GM12878 (cell line): ENCODE data around the gene AXDND1. TPM values are rescaled to one million over a fixed set of nuclear protein-coding genes. Genes with fewer than 3 reads are reported as not detected.

Experiments used
- ATAC-seq: fragments of 200-7000 bp; cut with Tn5 transposase; 3 replicates; pipeline ENCODE4 v1.9.1; 2020; ENCODE audit warnings: mild to moderate bottlenecking, moderate library complexity
- BruUV-seq: library from RNA; stranded (reverse); fragments of 400-500 nt; replicated peaks from 2 replicates; lab custom pipeline; 2021; lab: Mats Ljungman, UMichigan
- CTCF ChIA-PET: fragments of 300-600 bp; sonication (Branson Sonifier 250); formaldehyde crosslinking; extraction: SDS; loops from one replicate; lab custom pipeline; 2021; ENCODE audit warnings: inconsistent platforms; lab: Yijun Ruan, JAX
- POLR2A ChIA-PET: fragments of 350-600 bp; formaldehyde crosslinking; extraction: SDS; loops from one replicate; lab custom pipeline; 2021; ENCODE audit warnings: inconsistent platforms; lab: Charles Lee
- RAD21 ChIA-PET: fragments of 300-600 bp; sonication (Branson Sonifier 250); formaldehyde crosslinking; loops from one replicate; lab custom pipeline; 2023; ENCODE audit warnings: antibody characterized with exemption; ENCODE audit not compliant: unreplicated experiment; lab: Charles Lee
- SMC1A ChIA-PET: fragments of 300-600 bp; sonication (Branson Sonifier 250); formaldehyde crosslinking; loops from one replicate; lab custom pipeline; 2023; ENCODE audit not compliant: unreplicated experiment, uncharacterized antibody; lab: Charles Lee
- DNase-seq: peaks from one replicate; pipeline ENCODE4 v3.0.0-alpha.2; 2011; ENCODE audit warnings: low read depth, low spot score
- FAIRE-seq: peaks from 3 replicates; lab custom pipeline; 2011; peaks lifted over from hg19 to GRCh38; lab: Jason Lieb, UNC
- H2AFZ ChIP-seq: 2 replicates; pipeline ENCODE4 v1.6.0; 2011; ENCODE audit warnings: low read depth, low read length, control low read depth; ENCODE audit not compliant: control insufficient read depth
- H3K27ac ChIP-seq: 2 replicates; pipeline ENCODE4 v1.5.1; 2011; ENCODE audit warnings: control low read depth; ENCODE audit not compliant: control insufficient read depth, insufficient read depth
- H3K27me3 ChIP-seq, 2 experiments: replicated peaks in 1 of 2; 2 replicates each; pipeline versions ENCODE4 v1.6.0 to v1.6.1; 2011; ENCODE audit warnings: low read length in 1 of 2; ENCODE audit not compliant: control insufficient read depth in 2 of 2, insufficient read depth in 2 of 2
- H3K36me3 ChIP-seq, 2 experiments: 2 replicates each; pipeline ENCODE4 v1.5.1; 2011; ENCODE audit warnings: low read length in 1 of 2; ENCODE audit not compliant: control insufficient read depth in 2 of 2, insufficient read depth in 2 of 2
- H3K4me1 ChIP-seq: 2 replicates; pipeline ENCODE4 v1.6.1; 2011; ENCODE audit warnings: mild to moderate bottlenecking, low read length, moderate library complexity, mixed read lengths; ENCODE audit not compliant: control insufficient read depth, insufficient read depth
- H3K4me2 ChIP-seq: 2 replicates; pipeline ENCODE4 v1.6.0; 2011; ENCODE audit warnings: control low read depth; ENCODE audit not compliant: control insufficient read depth, insufficient read depth
- H3K4me3 ChIP-seq: fragments of 200-600 bp; sonication (generic); 2 replicates; pipeline ENCODE4 v1.5.1; 2016
- H3K79me2 ChIP-seq: 2 replicates; pipeline ENCODE4 v1.6.0; 2011; ENCODE audit warnings: low read length; ENCODE audit not compliant: control insufficient read depth, insufficient read depth
- H3K9ac ChIP-seq: 2 replicates; pipeline ENCODE4 v1.8.0; 2011; ENCODE audit warnings: low read length, control low read depth, mixed read lengths; ENCODE audit not compliant: control insufficient read depth, insufficient read depth
- H3K9me3 ChIP-seq: replicated peaks from 3 replicates; pipeline ENCODE4 v1.5.1; 2011; ENCODE audit warnings: mild to moderate bottlenecking, low read length; ENCODE audit not compliant: control insufficient read depth, insufficient read depth
- H4K20me1 ChIP-seq: 2 replicates; pipeline ENCODE4 v1.6.0; 2011; ENCODE audit not compliant: control insufficient read depth, insufficient read depth
- ETV6 ChIP-seq, 2 experiments: fragments of 450-650 bp in 1 of 2; IDR thresholded peaks in 1 of 2; conservative IDR thresholded peaks in 1 of 2; 2 replicates each; pipeline ENCODE4 v1.6.1; 2014; ENCODE audit warnings: antibody characterized with exemption in 1 of 2, borderline replicate concordance in 1 of 2, low read depth in 1 of 2, mild to moderate bottlenecking in 1 of 2, moderate library complexity in 1 of 2
- GATAD2B ChIP-seq: fragments of 450-650 bp; conservative IDR thresholded peaks from 2 replicates; pipeline ENCODE4 v1.6.1; 2017; ENCODE audit warnings: low read depth, mild to moderate bottlenecking, moderate library complexity
- PBX3 ChIP-seq: IDR thresholded peaks from 2 replicates; pipeline ENCODE4 v1.6.1; 2011; ENCODE audit warnings: mild to moderate bottlenecking, low read depth, low read length, moderate library complexity; ENCODE audit not compliant: insufficient replicate concordance
- REST ChIP-seq: IDR thresholded peaks from 2 replicates; pipeline ENCODE4 v1.6.1; 2012; ENCODE audit warnings: mild to moderate bottlenecking, low read depth, low read length
- SP1 ChIP-seq: IDR thresholded peaks from one replicate; pipeline ENCODE4 v1.6.1; 2011; ENCODE audit warnings: low read depth, low read length
- SRF ChIP-seq, 2 experiments: IDR thresholded peaks; 2 replicates each; pipeline ENCODE4 v1.6.1; 2011; ENCODE audit warnings: low read depth in 2 of 2, low read length in 2 of 2, mild to moderate bottlenecking in 1 of 2, moderate library complexity in 1 of 2
- SUPT20H ChIP-seq: IDR thresholded peaks from 2 replicates; pipeline ENCODE4 v1.6.1; 2011; ENCODE audit warnings: low read depth, mild to moderate bottlenecking, low read length, moderate library complexity, borderline replicate concordance; ENCODE audit not compliant: control insufficient read depth
- TCF7 ChIP-seq: IDR thresholded peaks from 2 replicates; pipeline ENCODE4 v1.6.1; 2014; ENCODE audit warnings: antibody characterized with exemption, borderline replicate concordance
- WRNIP1 ChIP-seq: IDR thresholded peaks from 2 replicates; pipeline ENCODE4 v1.6.1; 2011; ENCODE audit warnings: low read depth, low read length, improper control_type of control experiment, borderline replicate concordance
- ZNF687 ChIP-seq: fragments of 450-650 bp; IDR thresholded peaks from 2 replicates; pipeline ENCODE4 v1.6.1; 2017; ENCODE audit warnings: mild to moderate bottlenecking, moderate library complexity
- WGBS: methylation state at CpG from one replicate; pipeline ENCODE4 v1.1.6; 2016; ENCODE audit warnings: low lambda C conversion rate; ENCODE audit not compliant: insufficient replicate concordance, insufficient coverage; ENCODE audit errors: missing lambda C conversion rate; 5-methylcytosine and 5-hydroxymethylcytosine counted together
- in situ Hi-C: fragments of 300-500 bp; cut with MboI; formaldehyde crosslinking; loops from 9 replicates; pipeline ENCODE4 v1.14.3; 2018; ENCODE audit warnings: mixed read lengths
- intact Hi-C: fragments of 100-400 bp; cut with micrococcal nuclease; formaldehyde crosslinking; loops from one replicate; pipeline ENCODE4 v1.14.2; 2022; ENCODE audit not compliant: unreplicated experiment
- polyA plus RNA-seq, 11 experiments: library from polyadenylated mRNA; depleted of rRNA in 4 of 11; unstranded in 6 of 11; stranded (reverse) in 5 of 11; fragments of >200 nt; fragmentation: Nextera tagmentation in 4 of 11; fragmentation: Illumina TruSeq in 1 of 11; extraction: Ambion mirVana in 4 of 11; extraction: Trizol in 1 of 11; gene quantifications; 1 replicate in 1 of 11; 2 replicates in 10 of 11; pipeline versions ENCODE4 v1.2.1 to v1.2.3, GENCODE V29; 2011 to 2016; ENCODE audit warnings: inconsistent platforms in 2 of 11, missing spikeins in 2 of 11, low read depth in 1 of 11
- total RNA-seq, 4 experiments: library from RNA; depleted of rRNA in 3 of 4; stranded (reverse); fragments of >200 nt in 3 of 4; fragmentation: Illumina TruSeq in 1 of 4; extraction: Trizol in 1 of 4; gene quantifications; 2 replicates each; pipeline versions ENCODE4 v1.2.1 to v1.2.3, GENCODE V29; 2013 to 2021

The AXDND1 gene
- total and polyA plus RNA-seq, 10 of the 15 experiments (the other 5 are each of a cell fraction or from before 2014, with no cell fraction given) = 0.12 to 0.84 (median 0.42) TPM

- TF ChIP-seq TCF7 (no peak), SUPT20H (no peak), ETV6 (conservative IDR thresholded peaks at IDR 0.05 in 1 of 2, IDR thresholded peaks at IDR 0.05 in 1 of 2; ENCODE audit: borderline replicate concordance in 1 of 2, low read depth in 1 of 2) (no peak), WRNIP1 (no peak), SP1 (no peak), GATAD2B (no peak), PBX3 (no peak)
- TF ChIP-seq, all 136 proteins: peak for 0
Observed at GRCh38 chr1:179493323-179493722, 127.6 kb downstream of the AXDND1 start (continued).

- CTCF ChIA-PET = interaction anchor here (0.6 to 1.6 kb wide), 2 partner anchors 9 kb away, joined by 3 read pairs; no protein-coding TSS in a partner anchor
- SMC1A ChIA-PET = no interaction called here
- DNase-seq (no peak), ATAC-seq (no peak)
- H3K27ac ChIP-seq = no peak overlapping the region
- H3K9ac ChIP-seq = no peak overlapping the region
- no peak overlapping the region for H3K4me2 ChIP-seq
- no TSS peak for BruUV-seq
- H4K20me1 ChIP-seq = no peaks in the 10 kb centered on the region
- no peak overlapping the region for H2AFZ ChIP-seq
- WGBS = 41% methylated on average over 6 of the region's 6 CpGs
- TF ChIP-seq ZNF687 (no peak), SRF (IDR thresholded peaks at IDR 0.05; ENCODE audit: low read depth in 2 of 2, low read length in 2 of 2) (no peak), REST (no peak)
- TF ChIP-seq, all 136 proteins: peak for 0
- no peaks in the 10 kb centered on the region for H3K36me3 ChIP-seq
- H3K4me3 ChIP-seq = no peak overlapping the region
- in situ Hi-C loops (no loop called here), intact Hi-C loops (no loop called here)
- H3K79me2 ChIP-seq = no peaks in the 10 kb centered on the region
- ChIA-PET POLR2A (no interaction called here), RAD21 (no interaction called here)
- FAIRE-seq = no peak
- no peaks in the 10 kb centered on the region for H3K27me3 ChIP-seq
- no peaks in the 10 kb centered on the region for H3K9me3 ChIP-seq
- H3K4me1 ChIP-seq = no peaks in the 10 kb centered on the region
Observed at GRCh38 chr1:179506199-179506598, 140.4 kb downstream of the AXDND1 start.
